ENCODE results near the gene CEACAM19. TPM values are rescaled to one million over a fixed set of nuclear protein-coding genes. Genes with fewer than 3 reads are reported as not detected.

Gene CEACAM19
- polyA plus RNA-seq, 4 donors, result 4.3 to 53.0 (median 21.6) TPM

DNA sequence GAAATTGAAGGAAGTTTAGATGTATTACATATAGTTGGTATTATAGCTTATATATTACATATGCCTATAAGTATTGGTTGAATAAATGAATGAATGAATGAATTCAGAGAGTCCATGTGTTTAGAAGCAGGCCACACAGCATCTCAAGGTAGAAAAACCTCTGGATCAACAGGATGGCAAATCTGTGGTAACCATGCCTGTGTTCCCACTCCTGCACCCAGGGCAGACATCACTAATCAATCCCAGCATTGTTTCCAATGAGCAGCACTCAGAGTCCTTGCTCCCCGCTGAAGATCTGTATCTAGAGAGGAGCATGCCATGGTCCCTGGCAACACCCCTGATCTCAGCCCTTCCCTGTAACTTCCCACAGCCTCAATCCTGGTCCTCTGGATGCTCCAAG, 944 bp downstream of the CEACAM19 start:
- DNase-seq (no peak), FAIRE-seq (no peak)
- H3K4me1 ChIP-seq (ENCODE audit: control insufficient read depth in 3 of 3, insufficient read depth in 2 of 3, low read depth in 1 of 3, low read length in 2 of 3), result peaks cover 0 to 3% (median 2%) of the 10 kb centered on the region in 3 donors
- H3K27me3 ChIP-seq (ENCODE audit: control insufficient read depth in 3 of 3, insufficient read depth in 3 of 3, low read length in 3 of 3), result no peaks in the 10 kb centered on the region
- H3K27ac ChIP-seq (ENCODE audit: low read depth in 1 of 3, low read length in 2 of 3), result no peak overlapping the region
- WGBS, 3 donors, result 75 to 86% (median 83%) methylated on average over 1 of the region's 1 CpG
- H3K36me3 ChIP-seq (ENCODE audit: control insufficient read depth in 3 of 3, insufficient read depth in 2 of 3, low read depth in 1 of 3, low read length in 3 of 3), result peaks cover 0 to 47% (median 0%) of the 10 kb centered on the region in 3 donors
- no peak overlapping the region for H3K4me3 ChIP-seq (ENCODE audit: low read depth in 1 of 3, low read length in 3 of 3)
- no peaks in the 10 kb centered on the region for H3K9me3 ChIP-seq (ENCODE audit: control insufficient read depth in 2 of 2, insufficient read depth in 1 of 2, low read depth in 1 of 2, low read length in 1 of 2)

- no peak for FAIRE-seq
- H3K27ac ChIP-seq (ENCODE audit: low read depth in 1 of 3, low read length in 2 of 3), result no peak overlapping the region
- H3K9me3 ChIP-seq (ENCODE audit: control insufficient read depth in 2 of 2, insufficient read depth in 1 of 2, low read depth in 1 of 2, low read length in 1 of 2), result no peaks in the 10 kb centered on the region
- WGBS, 3 donors, result 80 to 95% (median 92%) methylated on average over 4 of the region's 4 CpGs
- peaks cover 0 to 58% (median 0%) of the 10 kb centered on the region in 3 donors for H3K36me3 ChIP-seq (ENCODE audit: control insufficient read depth in 3 of 3, insufficient read depth in 2 of 3, low read depth in 1 of 3, low read length in 3 of 3)
- H3K4me3 ChIP-seq (ENCODE audit: low read depth in 1 of 3, low read length in 3 of 3), result no peak overlapping the region
- H3K27me3 ChIP-seq (ENCODE audit: control insufficient read depth in 3 of 3, insufficient read depth in 3 of 3, low read length in 3 of 3), result no peaks in the 10 kb centered on the region
- H3K4me1 ChIP-seq (ENCODE audit: control insufficient read depth in 3 of 3, insufficient read depth in 2 of 3, low read depth in 1 of 3, low read length in 2 of 3), result peaks cover 0 to 6% (median 3%) of the 10 kb centered on the region in 3 donors
- no peak for DNase-seq
Observed at GRCh38 chr19:44673510-44673909, 2.2 kb downstream of the CEACAM19 start.

GRCh38 chr19:44675521-44675920, 4.2 kb downstream of the CEACAM19 start:
- Histone ChIP-seq H3K9me3 (ENCODE audit: control insufficient read depth in 2 of 2, insufficient read depth in 1 of 2, low read depth in 1 of 2, low read length in 1 of 2) (no peaks in the 10 kb centered on the region), H3K36me3 (ENCODE audit: control insufficient read depth in 3 of 3, insufficient read depth in 2 of 3, low read depth in 1 of 3, low read length in 3 of 3) (peaks cover 0 to 67% (median 0%) of the 10 kb centered on the region in 3 donors), H3K4me3 (ENCODE audit: low read depth in 1 of 3, low read length in 3 of 3) (no peak overlapping the region), H3K4me1 (ENCODE audit: control insufficient read depth in 3 of 3, insufficient read depth in 2 of 3, low read depth in 1 of 3, low read length in 2 of 3) (peaks cover 0 to 6% (median 3%) of the 10 kb centered on the region in 3 donors), H3K27me3 (ENCODE audit: control insufficient read depth in 3 of 3, insufficient read depth in 3 of 3, low read length in 3 of 3) (no peaks in the 10 kb centered on the region), H3K27ac (ENCODE audit: low read depth in 1 of 3, low read length in 2 of 3) (no peak overlapping the region)
- FAIRE-seq (no peak), DNase-seq (no peak)
- WGBS, 3 donors, result 87 to 94% (median 92%) methylated on average over 6 of the region's 6 CpGs

DNA sequence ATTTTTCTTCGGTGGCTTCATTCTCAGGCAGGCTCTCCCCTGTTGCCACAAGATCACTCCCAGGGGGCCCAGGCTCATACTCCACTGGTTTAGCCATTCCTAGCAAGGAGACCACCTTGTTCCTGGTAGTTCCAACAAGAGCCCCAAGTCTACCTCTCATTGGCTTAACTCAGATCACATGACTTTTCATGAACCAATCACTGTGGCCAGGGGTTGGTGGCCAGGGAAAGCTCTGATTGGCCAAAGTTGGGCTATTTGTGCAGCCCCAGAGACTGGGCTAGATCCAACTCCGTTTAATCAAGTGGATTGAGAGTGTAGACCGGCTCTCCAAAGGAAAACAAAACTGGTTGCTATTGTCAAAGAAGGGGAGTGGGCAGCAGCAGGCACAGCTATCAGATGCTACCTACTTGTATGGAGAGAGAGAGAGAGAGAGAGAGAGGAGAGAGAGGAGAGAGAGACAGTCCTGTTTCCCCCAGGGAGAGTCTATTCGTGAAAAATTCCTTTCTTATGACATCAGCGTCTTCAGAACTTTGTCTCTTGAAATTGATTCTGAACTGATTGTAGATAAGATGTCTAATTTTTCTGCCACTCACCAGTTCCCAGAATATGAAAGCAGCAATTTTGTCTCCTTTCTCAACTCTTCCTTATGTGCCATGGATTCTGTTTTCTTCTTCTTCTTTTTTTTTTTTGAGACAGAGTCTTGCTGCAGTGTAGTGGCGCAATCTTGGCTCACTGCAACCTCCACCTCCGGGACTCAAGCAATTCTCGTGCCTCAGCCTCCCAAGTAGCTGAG, 5.9 kb downstream of the CEACAM19 start:
- Histone ChIP-seq H3K4me3 (ENCODE audit: low read depth in 1 of 3, low read length in 3 of 3) (no peak overlapping the region), H3K27ac (ENCODE audit: low read depth in 1 of 3, low read length in 2 of 3) (no peak overlapping the region), H3K27me3 (ENCODE audit: control insufficient read depth in 3 of 3, insufficient read depth in 3 of 3, low read length in 3 of 3) (no peaks in the 10 kb centered on the region), H3K9me3 (ENCODE audit: control insufficient read depth in 2 of 2, insufficient read depth in 1 of 2, low read depth in 1 of 2, low read length in 1 of 2) (no peaks in the 10 kb centered on the region), H3K36me3 (ENCODE audit: control insufficient read depth in 3 of 3, insufficient read depth in 2 of 3, low read depth in 1 of 3, low read length in 3 of 3) (peaks cover 0 to 81% (median 0%) of the 10 kb centered on the region in 3 donors), H3K4me1 (ENCODE audit: control insufficient read depth in 3 of 3, insufficient read depth in 2 of 3, low read depth in 1 of 3, low read length in 2 of 3) (peaks cover 0 to 6% (median 3%) of the 10 kb centered on the region in 3 donors)
- FAIRE-seq (no peak), DNase-seq (no peak)
- 61 to 68% (median 65%) methylated on average over 8 of the region's 8 CpGs for WGBS, 3 donors

DNA sequence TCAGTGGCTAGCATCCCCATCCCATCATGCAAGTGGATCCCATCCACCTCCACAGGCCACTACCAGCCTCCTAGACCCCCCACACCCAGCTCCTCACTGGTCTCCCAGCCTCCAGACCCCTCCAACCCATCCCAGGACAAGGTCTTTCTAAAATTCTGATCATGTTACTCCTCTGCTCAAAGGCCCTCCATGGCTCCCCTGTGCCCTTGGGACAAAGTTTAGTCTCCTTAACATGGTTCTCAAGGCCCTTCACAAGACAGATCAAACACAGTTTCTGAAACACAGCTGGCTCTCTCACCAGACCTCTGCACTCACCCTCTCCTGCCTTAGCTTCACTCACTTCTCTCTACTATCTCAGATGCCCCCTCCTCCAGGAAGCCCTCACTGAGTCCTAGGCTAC, 9.3 kb downstream of the CEACAM19 start:
- Histone ChIP-seq H3K36me3 (ENCODE audit: control insufficient read depth in 3 of 3, insufficient read depth in 2 of 3, low read depth in 1 of 3, low read length in 3 of 3) (peaks cover 0 to 82% (median 2%) of the 10 kb centered on the region in 3 donors), H3K27me3 (ENCODE audit: control insufficient read depth in 3 of 3, insufficient read depth in 3 of 3, low read length in 3 of 3) (no peaks in the 10 kb centered on the region), H3K4me1 (ENCODE audit: control insufficient read depth in 3 of 3, insufficient read depth in 2 of 3, low read depth in 1 of 3, low read length in 2 of 3) (peaks cover 0 to 9% (median 3%) of the 10 kb centered on the region in 3 donors), H3K9me3 (ENCODE audit: control insufficient read depth in 2 of 2, insufficient read depth in 1 of 2, low read depth in 1 of 2, low read length in 1 of 2) (no peaks in the 10 kb centered on the region), H3K27ac (ENCODE audit: low read depth in 1 of 3, low read length in 2 of 3) (no peak overlapping the region), H3K4me3 (ENCODE audit: low read depth in 1 of 3, low read length in 3 of 3) (no peak overlapping the region)
- DNase-seq (no peak), FAIRE-seq (no peak)

DNA sequence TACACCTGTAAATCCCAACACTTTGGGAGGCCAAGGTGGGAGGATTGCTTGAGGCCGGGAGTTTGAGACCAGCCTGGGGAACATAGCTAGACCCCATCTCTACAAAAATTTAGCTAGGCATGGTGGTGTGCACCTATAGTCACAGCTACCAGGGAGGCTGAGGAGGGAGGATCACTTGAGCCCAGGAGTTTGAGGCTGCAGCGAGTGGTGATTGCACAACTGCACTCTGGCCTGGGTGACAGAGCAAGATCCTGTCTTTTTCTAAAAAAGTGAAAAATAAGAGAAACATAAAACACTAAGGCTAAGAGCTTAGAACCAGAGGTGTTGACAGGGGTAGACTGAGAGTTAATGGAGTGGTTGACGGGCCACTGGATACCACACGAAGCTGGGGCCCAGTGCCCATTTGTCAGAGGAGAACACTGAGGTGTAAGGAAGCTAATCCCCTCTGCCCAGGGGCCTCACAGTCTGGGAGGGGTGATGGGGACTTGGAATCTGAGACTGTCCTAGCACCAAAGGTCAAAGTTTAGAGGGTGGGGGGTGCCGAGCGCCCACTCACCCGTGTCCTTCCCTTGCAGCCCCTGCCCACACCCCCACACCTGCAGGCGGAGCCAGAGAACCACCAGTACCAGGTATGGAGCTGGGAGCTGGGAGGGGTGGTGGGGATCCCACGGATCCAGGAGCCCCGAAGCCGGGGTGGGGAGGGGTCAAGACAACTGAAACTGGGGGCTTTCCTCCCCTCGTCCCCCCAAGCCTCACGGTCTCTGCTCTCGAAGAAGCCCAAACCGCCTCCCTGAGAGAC, 10.9 kb downstream of the CEACAM19 start:
- H3K27me3 ChIP-seq (ENCODE audit: control insufficient read depth in 3 of 3, insufficient read depth in 3 of 3, low read length in 3 of 3), result no peaks in the 10 kb centered on the region
- H3K4me3 ChIP-seq (ENCODE audit: low read depth in 1 of 3, low read length in 3 of 3), result no peak overlapping the region
- 80 to 87% (median 86%) methylated on average over 9 to 15 of the region's 15 CpGs for WGBS, 3 donors
- FAIRE-seq (no peak), DNase-seq (no peak)
- peaks cover 0 to 70% (median 2%) of the 10 kb centered on the region in 3 donors for H3K36me3 ChIP-seq (ENCODE audit: control insufficient read depth in 3 of 3, insufficient read depth in 2 of 3, low read depth in 1 of 3, low read length in 3 of 3)
- H3K4me1 ChIP-seq (ENCODE audit: control insufficient read depth in 3 of 3, insufficient read depth in 2 of 3, low read depth in 1 of 3, low read length in 2 of 3), result peaks cover 0 to 6% (median 1%) of the 10 kb centered on the region in 3 donors
- no peak overlapping the region for H3K27ac ChIP-seq (ENCODE audit: low read depth in 1 of 3, low read length in 2 of 3)
- no peaks in the 10 kb centered on the region for H3K9me3 ChIP-seq (ENCODE audit: control insufficient read depth in 2 of 2, insufficient read depth in 1 of 2, low read depth in 1 of 2, low read length in 1 of 2)

GRCh38 chr19:44682807-44683206, 11.5 kb downstream of the CEACAM19 start:
- no peak overlapping the region for H3K27ac ChIP-seq (ENCODE audit: low read depth in 1 of 3, low read length in 2 of 3)
- H3K27me3 ChIP-seq (ENCODE audit: control insufficient read depth in 3 of 3, insufficient read depth in 3 of 3, low read length in 3 of 3), result no peaks in the 10 kb centered on the region
- DNase-seq (no peak), FAIRE-seq (no peak)
- peaks cover 0 to 3% (median 0%) of the 10 kb centered on the region in 3 donors for H3K4me1 ChIP-seq (ENCODE audit: control insufficient read depth in 3 of 3, insufficient read depth in 2 of 3, low read depth in 1 of 3, low read length in 2 of 3)
- peaks cover 0 to 66% (median 2%) of the 10 kb centered on the region in 3 donors for H3K36me3 ChIP-seq (ENCODE audit: control insufficient read depth in 3 of 3, insufficient read depth in 2 of 3, low read depth in 1 of 3, low read length in 3 of 3)
- no peak overlapping the region for H3K4me3 ChIP-seq (ENCODE audit: low read depth in 1 of 3, low read length in 3 of 3)
- WGBS, 3 donors, result 80 to 93% (median 83%) methylated on average over 2 of the region's 2 CpGs
- no peaks in the 10 kb centered on the region for H3K9me3 ChIP-seq (ENCODE audit: control insufficient read depth in 2 of 2, insufficient read depth in 1 of 2, low read depth in 1 of 2, low read length in 1 of 2)

DNA sequence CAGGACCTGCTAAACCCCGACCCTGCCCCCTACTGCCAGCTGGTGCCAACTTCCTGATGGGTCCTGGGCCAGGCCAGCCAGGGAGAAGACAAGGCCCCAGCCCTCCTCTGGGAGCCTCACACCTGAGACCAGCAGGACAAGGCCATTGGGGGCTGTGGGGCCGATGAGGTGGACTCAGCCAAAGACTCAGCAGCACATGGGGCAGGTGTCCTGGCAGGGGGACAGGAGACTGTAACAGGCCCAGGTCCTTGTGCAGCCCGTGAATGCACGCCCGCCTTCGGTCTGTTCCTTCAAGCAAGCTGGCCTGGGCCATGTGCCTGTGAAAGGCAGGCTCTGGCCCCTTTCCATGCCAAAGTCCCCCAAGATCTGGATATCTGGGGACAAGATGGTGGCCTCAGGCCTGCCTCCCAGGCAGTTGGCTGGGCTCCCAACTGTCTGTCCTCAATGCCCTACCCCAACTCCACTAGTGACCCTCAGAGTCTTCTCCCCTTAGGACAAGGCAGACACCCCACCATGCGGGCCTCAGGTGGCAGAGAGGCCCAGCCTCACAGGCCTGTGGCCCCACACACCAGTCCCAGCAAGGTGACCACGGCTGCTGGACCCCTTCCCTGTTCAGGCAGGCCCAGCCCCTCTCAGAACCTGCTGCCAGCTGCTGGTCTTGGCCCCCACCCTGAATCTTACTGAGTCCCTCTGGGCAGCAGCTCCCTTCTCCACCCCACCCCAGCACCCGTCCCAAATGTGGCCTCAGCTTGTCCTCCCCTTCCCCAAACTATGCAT, 12.3 kb downstream of the CEACAM19 start:
- DNase-seq (no peak), FAIRE-seq (no peak)
- Histone ChIP-seq H3K36me3 (ENCODE audit: control insufficient read depth in 3 of 3, insufficient read depth in 2 of 3, low read depth in 1 of 3, low read length in 3 of 3) (peaks cover 0 to 58% (median 2%) of the 10 kb centered on the region in 3 donors), H3K9me3 (ENCODE audit: control insufficient read depth in 2 of 2, insufficient read depth in 1 of 2, low read depth in 1 of 2, low read length in 1 of 2) (no peaks in the 10 kb centered on the region), H3K27ac (ENCODE audit: low read depth in 1 of 3, low read length in 2 of 3) (no peak overlapping the region), H3K27me3 (ENCODE audit: control insufficient read depth in 3 of 3, insufficient read depth in 3 of 3, low read length in 3 of 3) (no peaks in the 10 kb centered on the region), H3K4me1 (ENCODE audit: control insufficient read depth in 3 of 3, insufficient read depth in 2 of 3, low read depth in 1 of 3, low read length in 2 of 3) (peaks cover 0 to 3% (median 0%) of the 10 kb centered on the region in 3 donors), H3K4me3 (ENCODE audit: low read depth in 1 of 3, low read length in 3 of 3) (no peak overlapping the region)
- 66 to 78% (median 74%) methylated on average over 9 of the region's 9 CpGs for WGBS, 3 donors
